Lung (tissue), 12 donors: ENCODE data around the gene FOXI3. TPM values are rescaled to one million over a fixed set of nuclear protein-coding genes. Genes with fewer than 3 reads are reported as not detected.

Experiments used
- ATAC-seq: fragments of 200-7000 bp; cut with Tn5 transposase; one replicate; pipeline ENCODE4 v1.9.1; 2020; ENCODE audit warnings: moderate number of reproducible peaks; ENCODE audit not compliant: insufficient read depth, low FRiP score
- DNase-seq, 3 donors: peaks; one replicate each; pipeline ENCODE4 v3.0.0-alpha.2; 2013 to 2017
- H3K27ac ChIP-seq, 2 donors: one replicate each; pipeline ENCODE4 v1.5.1; 2013; ENCODE audit warnings: mild to moderate bottlenecking in 2 of 2, moderate library complexity in 2 of 2, control low read depth in 1 of 2, inconsistent platforms in 1 of 2, low read depth in 1 of 2, low read length in 1 of 2
- H3K27me3 ChIP-seq, 3 donors: one replicate each; pipeline ENCODE4 v1.5.1; 2013; ENCODE audit warnings: low read length in 2 of 3; ENCODE audit not compliant: control insufficient read depth in 3 of 3, insufficient read depth in 3 of 3
- H3K36me3 ChIP-seq, 4 donors: one replicate each; pipeline ENCODE4 v1.5.1; 2013; ENCODE audit warnings: low read length in 4 of 4, mild to moderate bottlenecking in 1 of 4, moderate library complexity in 1 of 4; ENCODE audit not compliant: control insufficient read depth in 4 of 4, insufficient read depth in 4 of 4
- H3K4me1 ChIP-seq, 5 donors: one replicate each; pipeline ENCODE4 v1.5.1; 2013; ENCODE audit warnings: low read length in 5 of 5, mild to moderate bottlenecking in 2 of 5, moderate library complexity in 1 of 5; ENCODE audit not compliant: control insufficient read depth in 5 of 5, insufficient read depth in 5 of 5
- H3K4me3 ChIP-seq: one replicate; pipeline ENCODE4 v1.5.1; 2013; ENCODE audit warnings: mild to moderate bottlenecking, control low read depth, moderate library complexity
- H3K9ac ChIP-seq, 2 donors: one replicate each; pipeline ENCODE4 v1.5.1; 2013; ENCODE audit warnings: low read length in 2 of 2, control low read depth in 1 of 2; ENCODE audit not compliant: insufficient read depth in 1 of 2
- H3K9me3 ChIP-seq, 4 donors: one replicate each; pipeline ENCODE4 v1.5.1; 2013; ENCODE audit warnings: low read length in 3 of 4, mild to moderate bottlenecking in 1 of 4, moderate library complexity in 1 of 4; ENCODE audit not compliant: control insufficient read depth in 4 of 4, insufficient read depth in 3 of 4
- CTCF ChIP-seq: IDR thresholded peaks from 2 replicates; pipeline ENCODE4 v1.5.1; 2012; ENCODE audit warnings: mild to moderate bottlenecking; ENCODE audit errors: control extremely low read depth, extremely low read depth
- WGBS, 2 donors: extraction: QIAGEN DNeasy Blood & Tissue Kit; methylation state at CpG; one replicate each; pipeline ENCODE4 v1.1.7; 2013; 5-methylcytosine and 5-hydroxymethylcytosine counted together
- polyA plus RNA-seq, 2 donors: library from polyadenylated mRNA; stranded (reverse); fragments of 200-250 nt; gene quantifications; one replicate each; pipeline ENCODE4 v1.2.1, GENCODE V29; 2013
- total RNA-seq, 2 donors: library from RNA; depleted of rRNA in 1 of 2; stranded (reverse); fragments of >200 nt in 1 of 2; gene quantifications; one replicate each; pipeline ENCODE4 v1.2.1, GENCODE V29; 2014 to 2021
- donor health status: control.
- donor health status: control.
- donor health status: Bipolar disorder and iron deficiency.
- donor health status: healthy.
- donor health status: DM: yes; HTN: yes; CAD: no.

The FOXI3 gene
- total and polyA plus RNA-seq, 4 donors, result 0.17 TPM; not detected in 3

GRCh38 chr2:88448248-88448647 is 4.2 kb downstream of the FOXI3 start:
- DNase-seq (no peak), ATAC-seq (no peak)
- Histone ChIP-seq H3K36me3 (no peaks in the 10 kb centered on the region), H3K9me3 (peaks cover 0 to 2% (median 0%) of the 10 kb centered on the region in 4 donors), H3K9ac (no peak overlapping the region), H3K27ac (no peak overlapping the region), H3K4me1 (peaks cover 0 to 5% (median 0%) of the 10 kb centered on the region in 5 donors), H3K27me3 (peaks cover 13 to 50% (median 46%) of the 10 kb centered on the region in 3 donors), H3K4me3 (no peak overlapping the region)
- no peak for TF ChIP-seq CTCF
- WGBS, 2 donors, result 79 to 87% methylated on average over 8 of the region's 8 CpGs

DNA sequence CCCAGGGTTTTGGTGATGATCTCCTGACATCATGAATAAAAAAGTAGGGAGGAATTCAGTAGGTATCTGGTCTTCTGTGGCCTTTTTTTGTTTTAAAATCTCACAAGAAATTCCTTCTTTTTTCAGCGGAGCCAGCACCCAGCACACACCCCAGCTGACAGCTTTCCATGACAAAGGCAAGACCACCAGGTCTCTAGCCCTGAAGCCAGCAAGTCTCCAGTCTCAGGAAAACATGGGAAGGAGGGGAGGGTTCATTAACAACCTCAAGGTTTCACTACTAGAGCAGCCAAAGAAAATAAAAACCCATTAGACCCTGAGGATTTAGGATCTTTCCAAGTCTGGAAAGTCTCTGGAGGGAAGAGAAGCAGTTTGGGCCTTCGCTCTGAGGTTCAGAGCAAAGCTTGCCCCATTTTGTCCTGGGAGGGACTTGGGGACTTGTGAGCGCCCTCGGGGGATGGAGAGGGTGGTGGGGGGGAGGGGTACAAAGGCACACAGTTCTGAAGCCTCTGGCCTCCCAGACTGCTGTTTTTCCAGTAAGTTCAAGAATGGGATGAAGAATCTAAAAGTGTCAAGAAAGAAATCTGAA is 9.0 kb downstream of the FOXI3 start:
- H3K4me1 ChIP-seq, result no peaks in the 10 kb centered on the region
- DNase-seq, result no peak
- no peak overlapping the region for H3K9ac ChIP-seq
- peaks cover 0 to 4% (median 0%) of the 10 kb centered on the region in 4 donors for H3K9me3 ChIP-seq
- no peak for ATAC-seq
- H3K27ac ChIP-seq, result no peak overlapping the region
- no peak for TF ChIP-seq CTCF
- no peak overlapping the region for H3K4me3 ChIP-seq
- 65 to 68% methylated on average over 4 of the region's 4 CpGs for WGBS, 2 donors
- H3K27me3 ChIP-seq, result peaks cover 7 to 16% (median 12%) of the 10 kb centered on the region in 3 donors
- H3K36me3 ChIP-seq, result no peaks in the 10 kb centered on the region

DNA sequence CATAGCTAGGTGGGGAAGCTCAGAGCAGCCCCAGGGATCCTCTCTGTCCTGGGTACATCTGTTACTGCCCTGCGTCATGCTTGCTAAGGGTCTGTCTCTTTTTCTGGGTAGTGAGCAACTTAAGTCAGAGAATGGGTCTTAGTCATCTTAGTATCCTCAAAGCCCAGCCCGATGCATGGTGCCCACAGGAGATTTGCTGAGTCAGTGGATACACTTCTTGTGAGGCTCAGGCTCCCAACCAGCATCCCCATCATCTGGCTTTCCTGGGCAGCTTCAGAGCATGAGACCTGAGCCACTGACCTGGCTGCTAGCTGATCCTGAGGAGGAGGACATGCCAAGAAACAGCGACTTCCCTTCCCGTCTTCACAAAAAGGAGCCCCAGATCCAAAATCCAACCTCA is 10.0 kb downstream of the FOXI3 start:
- Histone ChIP-seq H3K9me3 (peaks cover 0 to 4% (median 0%) of the 10 kb centered on the region in 4 donors), H3K27me3 (peaks cover 0 to 12% (median 6%) of the 10 kb centered on the region in 3 donors), H3K4me1 (no peaks in the 10 kb centered on the region), H3K4me3 (no peak overlapping the region), H3K27ac (no peak overlapping the region), H3K9ac (no peak overlapping the region), H3K36me3 (no peaks in the 10 kb centered on the region)
- no peak for DNase-seq
- 71 to 74% methylated on average over 4 of the region's 4 CpGs for WGBS, 2 donors
- no peak for TF ChIP-seq CTCF
- ATAC-seq, result no peak

GRCh38 chr2:88442061-88442460 is 10.4 kb downstream of the FOXI3 start:
- 88 to 89% methylated on average over 5 of the region's 5 CpGs for WGBS, 2 donors
- no peak for DNase-seq

More at GRCh38 chr2:88442061-88442460, 10.4 kb downstream of the FOXI3 start:
- Histone ChIP-seq H3K4me1 (no peaks in the 10 kb centered on the region), H3K36me3 (no peaks in the 10 kb centered on the region), H3K27ac (no peak overlapping the region), H3K27me3 (peaks cover 0 to 11% (median 6%) of the 10 kb centered on the region in 3 donors), H3K9ac (no peak overlapping the region), H3K4me3 (no peak overlapping the region), H3K9me3 (peaks cover 0 to 4% (median 0%) of the 10 kb centered on the region in 4 donors)
- ATAC-seq, result no peak
- TF ChIP-seq CTCF, result no peak
